ENCODE results near the gene ZNF648. TPM values are rescaled to one million over a fixed set of nuclear protein-coding genes. Genes with fewer than 3 reads are reported as not detected.

ZNF648 gene
- total RNA-seq, 1 donor from 2014 or later = 2.0 TPM

DNA sequence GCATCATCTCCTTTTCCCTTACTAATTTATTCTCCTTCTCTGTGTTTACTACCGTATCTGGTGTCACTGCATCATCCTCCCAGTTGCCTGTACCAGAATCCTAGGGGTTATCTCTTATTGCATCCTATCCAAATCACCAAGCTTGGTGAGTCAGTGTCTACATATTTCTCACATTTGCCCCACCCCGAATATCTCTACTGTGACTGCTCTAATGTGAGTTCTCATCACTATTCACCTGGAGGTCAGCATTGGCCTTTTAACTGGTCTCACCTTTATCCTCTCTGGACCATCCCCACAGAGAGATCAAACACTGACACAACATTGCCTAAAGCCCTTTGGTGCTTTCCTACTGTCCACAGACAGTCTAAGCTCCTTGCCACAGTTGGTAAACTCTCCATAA, 45.7 kb upstream of the ZNF648 start:
- no peaks in the 10 kb centered on the region for H3K27me3 ChIP-seq
- H3K4me2 ChIP-seq = no peak overlapping the region
- H3K9me3 ChIP-seq (ENCODE audit: low read depth) = no peaks in the 10 kb centered on the region
- H4K20me1 ChIP-seq (ENCODE audit: low read depth) = no peaks in the 10 kb centered on the region
- peaks cover 3% of the 10 kb centered on the region for H3K4me1 ChIP-seq
- Mint-ChIP-seq H3K4me3 (no peak overlapping the region), H3K27ac (no peak overlapping the region), H3K4me1 (peaks cover 2% of the 10 kb centered on the region), H3K9me3 (peaks cover 3% of the 10 kb centered on the region), H3K27me3 (ENCODE audit: insufficient read depth, low read depth) (peaks cover 9% of the 10 kb centered on the region), H3K36me3 (no peaks in the 10 kb centered on the region)
- no peak for TF ChIP-seq EZH2 (IDR thresholded peaks at IDR 0.05)
- no peak for TF ChIP-seq CTCF (IDR thresholded peaks at IDR 0.05)
- no peak for TF ChIP-seq EZH2phosphoT487 (IDR thresholded peaks at IDR 0.05)
- H3K36me3 ChIP-seq = no peaks in the 10 kb centered on the region
- no peak overlapping the region for H3K27ac ChIP-seq
- DNase-seq (ENCODE audit: low spot score) = no peak
- H3F3A ChIP-seq (ENCODE audit: low read depth) = peaks cover 3% of the 10 kb centered on the region
- H3K79me2 ChIP-seq (ENCODE audit: low read depth) = no peaks in the 10 kb centered on the region
- H3K4me3 ChIP-seq = no peak overlapping the region
- H2AFZ ChIP-seq (replicated peaks) = no peak overlapping the region
- H3K9ac ChIP-seq = no peak overlapping the region

DNA sequence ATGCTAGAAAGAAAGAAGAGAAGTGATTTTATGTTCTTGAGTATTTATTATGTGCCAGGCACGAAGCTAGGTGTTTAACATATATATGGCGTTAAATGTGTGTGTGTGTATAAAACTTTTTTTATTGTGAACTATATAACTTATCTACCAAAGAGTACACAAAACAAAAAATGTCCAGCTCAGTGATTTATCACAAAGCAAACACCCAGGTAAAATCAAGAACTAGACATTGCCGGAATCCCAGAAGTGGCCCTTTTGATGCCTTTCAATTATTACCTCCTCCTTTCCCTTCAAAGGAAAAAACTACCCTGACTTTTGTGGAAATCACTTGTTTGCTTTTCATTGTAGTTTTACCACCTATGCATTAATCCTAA, 40.5 kb upstream of the ZNF648 start:
- no peaks in the 10 kb centered on the region for H3K27me3 ChIP-seq
- H3K79me2 ChIP-seq (ENCODE audit: low read depth) = no peaks in the 10 kb centered on the region
- peak overlapping the region; percentile 47 for H3K27ac Mint-ChIP-seq
- peaks cover 21% of the 10 kb centered on the region for H3K4me1 ChIP-seq
- H3K4me2 ChIP-seq = peak overlapping the region; percentile 74
- peaks cover 24% of the 10 kb centered on the region for H3F3A ChIP-seq (ENCODE audit: low read depth)
- H3K9me3 Mint-ChIP-seq = peaks cover 11% of the 10 kb centered on the region
- H4K20me1 ChIP-seq (ENCODE audit: low read depth) = no peaks in the 10 kb centered on the region
- TF ChIP-seq EZH2phosphoT487 (IDR thresholded peaks at IDR 0.05) (no peak), EZH2 (IDR thresholded peaks at IDR 0.05) (no peak), CTCF (IDR thresholded peaks at IDR 0.05) (no peak)
- H3K9ac ChIP-seq = no peak overlapping the region
- no peaks in the 10 kb centered on the region for H3K36me3 ChIP-seq
- H2AFZ ChIP-seq (replicated peaks) = no peak overlapping the region
- peak overlapping the region; percentile 86 for H3K27ac ChIP-seq
- H3K4me1 Mint-ChIP-seq = peaks cover 19% of the 10 kb centered on the region
- H3K4me3 Mint-ChIP-seq = no peak overlapping the region
- no peaks in the 10 kb centered on the region for H3K36me3 Mint-ChIP-seq
- H3K4me3 ChIP-seq = peak overlapping the region; percentile 17
- H3K27me3 Mint-ChIP-seq (ENCODE audit: insufficient read depth, low read depth) = peaks cover 10% of the 10 kb centered on the region
- no peak for DNase-seq (ENCODE audit: low spot score)
- peaks cover 5% of the 10 kb centered on the region for H3K9me3 ChIP-seq (ENCODE audit: low read depth)

DNA sequence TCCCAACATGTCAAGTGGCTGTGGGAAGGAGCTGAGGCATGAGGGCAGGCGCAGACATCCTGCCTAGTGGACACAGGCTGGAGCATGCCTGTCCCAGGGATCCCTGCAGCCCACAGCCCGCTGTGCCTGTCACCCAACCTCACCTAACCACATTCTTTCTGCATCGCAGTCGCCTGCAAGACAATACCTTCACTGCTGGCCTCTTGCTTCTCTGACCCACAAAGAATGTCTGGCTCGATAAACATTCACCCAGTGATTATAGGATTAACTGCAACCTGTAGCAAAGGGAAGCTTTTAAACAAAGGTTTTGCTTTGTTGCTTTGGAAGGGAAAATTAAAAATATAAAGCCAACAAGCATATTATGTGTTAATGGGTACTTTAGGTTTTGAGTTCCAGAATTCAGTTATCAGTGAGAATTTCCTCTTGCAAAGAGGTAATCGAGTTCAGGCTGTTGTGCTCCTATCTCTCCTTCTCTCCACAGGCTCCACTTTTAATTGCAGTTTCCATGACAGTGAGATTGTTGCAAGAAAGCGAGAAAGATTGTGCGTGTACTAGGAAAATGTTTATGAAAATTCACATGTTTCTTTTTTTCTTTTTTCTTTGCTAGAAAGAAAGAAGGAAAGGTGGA, 40.0 kb upstream of the ZNF648 start:
- Histone ChIP-seq H3K36me3 (no peaks in the 10 kb centered on the region), H3K9ac (no peak overlapping the region), H3F3A (ENCODE audit: low read depth) (peaks cover 24% of the 10 kb centered on the region), H3K4me2 (peak overlapping the region; percentile 74), H2AFZ (replicated peaks) (no peak overlapping the region), H3K79me2 (ENCODE audit: low read depth) (no peaks in the 10 kb centered on the region), H4K20me1 (ENCODE audit: low read depth) (no peaks in the 10 kb centered on the region), H3K9me3 (ENCODE audit: low read depth) (peaks cover 5% of the 10 kb centered on the region), H3K27ac (peak overlapping the region; percentile 86), H3K27me3 (no peaks in the 10 kb centered on the region), H3K4me3 (peak overlapping the region; percentile 17), H3K4me1 (peaks cover 21% of the 10 kb centered on the region)
- H3K27ac Mint-ChIP-seq = peak overlapping the region; percentile 47
- peaks cover 19% of the 10 kb centered on the region for H3K4me1 Mint-ChIP-seq
- TF ChIP-seq EZH2 (IDR thresholded peaks at IDR 0.05) (no peak), EZH2phosphoT487 (IDR thresholded peaks at IDR 0.05) (peak; percentile 69), CTCF (IDR thresholded peaks at IDR 0.05) (no peak)
- DNase-seq (ENCODE audit: low spot score) = peak; percentile 88
- H3K9me3 Mint-ChIP-seq = peaks cover 11% of the 10 kb centered on the region
- peaks cover 10% of the 10 kb centered on the region for H3K27me3 Mint-ChIP-seq (ENCODE audit: insufficient read depth, low read depth)
- peak overlapping the region; percentile 57 for H3K4me3 Mint-ChIP-seq
- H3K36me3 Mint-ChIP-seq = no peaks in the 10 kb centered on the region
